Body of pancreas (tissue), 4 donors: Measurements from ENCODE around the gene KRTAP10-12. TPM values are rescaled to one million over a fixed set of nuclear protein-coding genes. Genes with fewer than 3 reads are reported as not detected.
"Not testable (repeated sequence)": the region's sequence is repeated elsewhere in the genome, so short reads cannot be mapped to it uniquely, and the experiment has no call there.

ENCODE experiments used
- ATAC-seq: fragments of 150-250 bp; one replicate; pipeline ENCODE4 v1.9.1; 2016
- DNase-seq, 4 donors: peaks; one replicate each; pipeline ENCODE4 v3.0.0-alpha.2; 2019
- H3K27ac ChIP-seq, 4 donors: fragments of 200-600 bp; sonication (generic); 1 replicate in 3 of 4; 2 replicates in 1 of 4; pipeline versions ENCODE4 v1.5.1 to v1.6.1; 2016 to 2019; ENCODE audit warnings: mild to moderate bottlenecking in 1 of 4, mixed read lengths in 1 of 4, moderate library complexity in 1 of 4
- H3K27me3 ChIP-seq, 2 donors: fragments of 200-600 bp; sonication (generic); one replicate each; pipeline ENCODE4 v1.6.0; 2016; ENCODE audit warnings: mild to moderate bottlenecking in 1 of 2
- H3K36me3 ChIP-seq, 2 donors: fragments of 200-600 bp; sonication (generic); replicated peaks in 1 of 2; 2 replicates each; pipeline ENCODE4 v1.5.1; 2016; ENCODE audit warnings: low read depth in 2 of 2; ENCODE audit not compliant: insufficient read depth in 1 of 2
- H3K4me1 ChIP-seq: fragments of 200-600 bp; sonication (generic); one replicate; pipeline ENCODE4 v1.6.0; 2016
- H3K4me3 ChIP-seq, 2 donors: fragments of 200-600 bp; sonication (generic); 1 replicate in 1 of 2; 2 replicates in 1 of 2; pipeline ENCODE4 v1.5.1; 2016 to 2019
- H3K9me3 ChIP-seq, 3 donors: fragments of 200-600 bp; sonication (generic); 1 replicate in 2 of 3; 2 replicates in 1 of 3; pipeline ENCODE4 v1.5.1; 2016
- POLR2A ChIP-seq, 3 donors: fragments of 450-650 bp; IDR thresholded peaks; one replicate each; pipeline ENCODE4 v1.6.1; 2016; ENCODE audit warnings: antibody characterized with exemption in 3 of 3, mild to moderate bottlenecking in 2 of 3
- WGBS, 2 donors: methylation state at CpG; one replicate each; pipeline ENCODE4 v1.1.5; 2017; 5-methylcytosine and 5-hydroxymethylcytosine counted together
- intact Hi-C: fragments of 100-400 bp; cut with DNase I; formaldehyde crosslinking; loops from one replicate; pipeline ENCODE4 v1.15.1; 2023
- total RNA-seq, 2 donors: library from RNA; depleted of rRNA; stranded (reverse); fragments of >200 nt; gene quantifications; one replicate each; pipeline ENCODE4 v1.1.0, GENCODE V29; 2016
- TF ChIP-seq, protein P1 (sequence below), 7 experiments: fragments of 450-650 bp in 4 of 7; fragments of 200-600 bp in 3 of 7; sonication (generic) in 3 of 7; IDR thresholded peaks; one replicate each; pipeline ENCODE4 v1.5.1; 2016 to 2019; ENCODE audit warnings: antibody characterized with exemption in 7 of 7

Gene KRTAP10-12
- total RNA-seq, 2 donors from 2014 or later, result not detected

DNA sequence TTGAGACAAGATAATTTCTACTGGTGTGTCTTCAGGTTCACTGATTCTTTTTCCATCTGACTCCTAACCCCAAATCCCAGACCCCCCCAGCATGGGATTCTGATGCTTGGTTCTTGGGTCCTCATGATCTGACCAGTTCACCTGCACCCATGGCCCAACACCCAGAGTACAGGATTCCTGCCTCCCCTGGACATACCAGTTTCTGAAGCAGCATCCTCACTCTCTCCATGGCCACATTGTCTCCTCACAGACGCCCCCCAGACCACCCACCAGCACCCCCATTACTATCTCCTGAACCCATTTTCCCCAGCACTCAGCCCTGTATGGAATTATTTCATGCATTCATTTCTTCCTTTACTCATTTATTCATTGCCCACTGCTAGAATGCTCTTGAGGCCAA lies 40.1 kb upstream of the KRTAP10-12 start:
- 21 to 29% methylated on average over 1 of the region's 1 CpG for WGBS, 2 donors
- peaks cover 0 to 6% (median 0%) of the 10 kb centered on the region in 3 donors for H3K9me3 ChIP-seq
- no peaks in the 10 kb centered on the region for H3K27me3 ChIP-seq
- no peak for TF ChIP-seq POLR2A (IDR thresholded peaks at IDR 0.05)
- TF ChIP-seq, protein P1, sequence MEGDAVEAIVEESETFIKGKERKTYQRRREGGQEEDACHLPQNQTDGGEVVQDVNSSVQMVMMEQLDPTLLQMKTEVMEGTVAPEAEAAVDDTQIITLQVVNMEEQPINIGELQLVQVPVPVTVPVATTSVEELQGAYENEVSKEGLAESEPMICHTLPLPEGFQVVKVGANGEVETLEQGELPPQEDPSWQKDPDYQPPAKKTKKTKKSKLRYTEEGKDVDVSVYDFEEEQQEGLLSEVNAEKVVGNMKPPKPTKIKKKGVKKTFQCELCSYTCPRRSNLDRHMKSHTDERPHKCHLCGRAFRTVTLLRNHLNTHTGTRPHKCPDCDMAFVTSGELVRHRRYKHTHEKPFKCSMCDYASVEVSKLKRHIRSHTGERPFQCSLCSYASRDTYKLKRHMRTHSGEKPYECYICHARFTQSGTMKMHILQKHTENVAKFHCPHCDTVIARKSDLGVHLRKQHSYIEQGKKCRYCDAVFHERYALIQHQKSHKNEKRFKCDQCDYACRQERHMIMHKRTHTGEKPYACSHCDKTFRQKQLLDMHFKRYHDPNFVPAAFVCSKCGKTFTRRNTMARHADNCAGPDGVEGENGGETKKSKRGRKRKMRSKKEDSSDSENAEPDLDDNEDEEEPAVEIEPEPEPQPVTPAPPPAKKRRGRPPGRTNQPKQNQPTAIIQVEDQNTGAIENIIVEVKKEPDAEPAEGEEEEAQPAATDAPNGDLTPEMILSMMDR (IDR thresholded peaks at IDR 0.05), result no peak
- intact Hi-C loops, result no loop called here
- DNase-seq, result no peak
- no peaks in the 10 kb centered on the region for H3K36me3 ChIP-seq
- no peaks in the 10 kb centered on the region for H3K4me1 ChIP-seq
- ATAC-seq, result no peak
- no peak overlapping the region for H3K27ac ChIP-seq
- H3K4me3 ChIP-seq, result no peak overlapping the region

- Histone ChIP-seq H3K9me3 (peaks cover 0 to 6% (median 4%) of the 10 kb centered on the region in 3 donors), H3K36me3 (no peaks in the 10 kb centered on the region), H3K27ac (no peak within 1 kb of the TSS), H3K27me3 (no peaks in the 10 kb centered on the region), H3K4me3 (no peak within 1 kb of the TSS), H3K4me1 (no peaks in the 10 kb centered on the region)
- ATAC-seq (no peak), DNase-seq (no peak)
- WGBS, 2 donors, result 66 to 69% methylated on average over 24 to 26 of the region's 26 CpGs
- no peak for TF ChIP-seq POLR2A (IDR thresholded peaks at IDR 0.05)
- TF ChIP-seq, protein P1 (IDR thresholded peaks at IDR 0.05), result no peak
- intact Hi-C loops, result no loop called here
Measured at GRCh38 chr21:44657635-44658540, 39.1 kb upstream of the KRTAP10-12 start, which contains the start of gene KRTAP12-3. KRTAP12-3 (plus strand) TSS chr21:44657932; CDS start chr21:44657980, 48 bp downstream.

- H3K27me3 ChIP-seq, result no peaks in the 10 kb centered on the region
- H3K36me3 ChIP-seq, result no peaks in the 10 kb centered on the region
- DNase-seq, result no peak
- 51 to 71% methylated on average over 5 of the region's 5 CpGs for WGBS, 2 donors
- intact Hi-C loops, result no loop called here
- H3K9me3 ChIP-seq, result peaks cover 0 to 6% (median 4%) of the 10 kb centered on the region in 3 donors
- ATAC-seq, result no peak
- H3K4me1 ChIP-seq, result no peaks in the 10 kb centered on the region
- TF ChIP-seq POLR2A (IDR thresholded peaks at IDR 0.05), result no peak
- TF ChIP-seq, protein P1 (IDR thresholded peaks at IDR 0.05), result no peak
- H3K4me3 ChIP-seq, result no peak overlapping the region
- H3K27ac ChIP-seq, result no peak overlapping the region
Measured at GRCh38 chr21:44658541-44658910, 38.4 kb upstream of the KRTAP10-12 start.

DNA sequence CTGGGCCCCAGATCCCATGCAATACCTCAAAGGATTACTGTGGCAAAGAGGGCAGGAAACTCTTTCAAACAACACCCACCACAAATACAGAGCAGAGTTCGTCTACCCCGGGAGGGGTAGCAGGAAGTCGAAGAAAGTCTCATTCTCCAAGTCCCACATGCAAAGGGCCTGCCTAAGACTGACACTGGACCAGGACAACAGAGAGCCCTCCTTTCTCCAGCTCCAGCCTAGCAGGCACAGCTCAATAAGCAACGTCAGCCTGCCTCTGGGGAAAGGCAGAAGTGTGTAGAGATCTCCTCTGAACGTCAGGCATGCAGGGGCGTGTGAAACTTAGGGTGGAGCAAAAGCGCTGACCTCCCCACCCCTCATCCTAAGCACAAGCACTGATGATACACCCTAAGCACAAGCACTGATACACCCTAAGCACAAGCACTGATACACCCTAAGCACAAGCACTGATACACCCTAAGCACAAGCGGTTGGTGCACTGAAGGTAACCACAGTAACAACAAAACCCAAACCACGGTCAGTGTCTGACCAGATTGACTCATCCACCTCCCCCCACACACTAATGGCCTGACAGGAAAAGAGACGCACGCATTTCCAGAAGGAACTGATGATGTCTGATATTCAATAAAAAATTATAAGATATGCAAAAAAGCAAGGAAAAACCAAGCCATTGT lies 37.9 kb upstream of the KRTAP10-12 start:
- Histone ChIP-seq H3K36me3 (no peaks in the 10 kb centered on the region), H3K9me3 (peaks cover 0 to 6% (median 4%) of the 10 kb centered on the region in 3 donors), H3K27ac (no peak overlapping the region), H3K4me3 (no peak overlapping the region), H3K27me3 (no peaks in the 10 kb centered on the region), H3K4me1 (no peaks in the 10 kb centered on the region)
- no peak for TF ChIP-seq POLR2A (IDR thresholded peaks at IDR 0.05)
- TF ChIP-seq, protein P1 (IDR thresholded peaks at IDR 0.05), result no peak
- intact Hi-C loops, result no loop called here
- 37 to 41% methylated on average over 11 of the region's 11 CpGs for WGBS, 2 donors
- DNase-seq (no peak), ATAC-seq (no peak)

GRCh38 chr21:44661567-44661966 lies 35.4 kb upstream of the KRTAP10-12 start:
- WGBS, 2 donors, result 44 to 52% methylated on average over 7 of the region's 7 CpGs
- H3K4me1 ChIP-seq, intact Hi-C loops, H3K27me3 ChIP-seq, H3K36me3 ChIP-seq, H3K27ac ChIP-seq, H3K9me3 ChIP-seq, ATAC-seq, DNase-seq, H3K4me3 ChIP-seq: not testable (repeated sequence)
